Prostate gland (tissue), 2 donors: ENCODE measurements around the gene ANKRD44. TPM values are rescaled to one million over a fixed set of nuclear protein-coding genes. Genes with fewer than 3 reads are reported as not detected.

Experiments
- DNase-seq: peaks from one replicate; pipeline ENCODE4 v3.0.0-alpha.2; 2019; ENCODE audit warnings: low spot score
- H3K27ac ChIP-seq, 2 donors: fragments of 200-600 bp; sonication (generic); 2 replicates each; pipeline ENCODE4 v1.5.1; 2017 to 2019
- H3K27me3 ChIP-seq: fragments of 200-600 bp; sonication (generic); replicated peaks from 2 replicates; pipeline ENCODE4 v1.5.1; 2019; ENCODE audit not compliant: insufficient read depth
- H3K36me3 ChIP-seq, 2 donors: fragments of 200-600 bp; sonication (generic); 1 replicate in 1 of 2; 2 replicates in 1 of 2; pipeline versions ENCODE4 v1.5.1 to v1.8.1; 2017 to 2019
- H3K4me1 ChIP-seq: fragments of 200-600 bp; sonication (generic); replicated peaks from 2 replicates; pipeline ENCODE4 v1.5.1; 2019
- H3K4me3 ChIP-seq, 2 donors: fragments of 200-600 bp; sonication (generic); 2 replicates each; pipeline ENCODE4 v1.5.1; 2017 to 2019
- H3K9me3 ChIP-seq: fragments of 200-600 bp; sonication (generic); 2 replicates; pipeline ENCODE4 v1.5.1; 2017
- POLR2A ChIP-seq: fragments of 450-650 bp; IDR thresholded peaks from one replicate; pipeline ENCODE4 v1.6.1; 2016; ENCODE audit warnings: antibody characterized with exemption, mild to moderate bottlenecking
- POLR2AphosphoS5 ChIP-seq: sonication (generic); formaldehyde crosslinking; IDR thresholded peaks from one replicate; pipeline ENCODE4 v1.6.1; 2017; ENCODE audit warnings: antibody characterized with exemption
- WGBS: methylation state at CpG from one replicate; pipeline ENCODE4 v1.1.5; 2018; 5-methylcytosine and 5-hydroxymethylcytosine counted together
- intact Hi-C: fragments of 100-400 bp; cut with DNase I; formaldehyde crosslinking; loops from one replicate; pipeline ENCODE4 v1.14.2; 2022
- total RNA-seq, 2 donors: library from RNA; depleted of rRNA; stranded (reverse); fragments of >200 nt; gene quantifications; one replicate each; pipeline ENCODE4 v1.1.0, GENCODE V29; 2016
- TF ChIP-seq, protein P1 (sequence below), 4 experiments: fragments of 200-600 bp in 2 of 4; fragments of 450-650 bp in 2 of 4; sonication (generic) in 2 of 4; IDR thresholded peaks; 1 replicate in 3 of 4; 2 replicates in 1 of 4; pipeline ENCODE4 v1.5.1; 2016 to 2019; ENCODE audit warnings: antibody characterized with exemption in 4 of 4, mild to moderate bottlenecking in 2 of 4, moderate library complexity in 2 of 4

ANKRD44 gene
- total RNA-seq, 2 donors from 2014 or later = 6.0 to 11.2 TPM

DNA sequence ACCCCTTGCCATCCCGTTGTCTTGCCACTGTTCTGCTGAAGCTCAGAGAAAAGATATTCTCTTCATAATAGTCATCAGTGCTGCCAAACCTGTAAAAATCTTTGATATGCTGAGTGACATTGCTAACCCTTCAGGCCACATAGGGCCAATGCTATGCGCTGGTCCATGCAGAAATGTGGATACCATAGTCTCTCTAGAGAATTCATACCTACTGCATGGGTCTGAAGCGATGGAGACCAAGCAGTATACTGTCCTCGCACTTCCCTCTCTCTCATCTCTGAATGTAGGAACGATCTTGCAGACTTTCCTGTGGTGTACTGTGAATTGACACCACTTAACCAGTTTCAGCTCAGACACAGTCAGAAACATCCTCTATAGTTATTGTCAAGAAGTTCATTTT lies 17.9 kb upstream of the ANKRD44 start:
- DNase-seq = no peak
- 91% methylated on average over 5 of the region's 5 CpGs for WGBS
- no peak overlapping the region for H3K4me3 ChIP-seq
- H3K27ac ChIP-seq = no peak overlapping the region
- no peaks in the 10 kb centered on the region for H3K27me3 ChIP-seq
- no peaks in the 10 kb centered on the region for H3K9me3 ChIP-seq
- TF ChIP-seq POLR2AphosphoS5 (no peak), POLR2A (no peak)
- TF ChIP-seq, protein P1, sequence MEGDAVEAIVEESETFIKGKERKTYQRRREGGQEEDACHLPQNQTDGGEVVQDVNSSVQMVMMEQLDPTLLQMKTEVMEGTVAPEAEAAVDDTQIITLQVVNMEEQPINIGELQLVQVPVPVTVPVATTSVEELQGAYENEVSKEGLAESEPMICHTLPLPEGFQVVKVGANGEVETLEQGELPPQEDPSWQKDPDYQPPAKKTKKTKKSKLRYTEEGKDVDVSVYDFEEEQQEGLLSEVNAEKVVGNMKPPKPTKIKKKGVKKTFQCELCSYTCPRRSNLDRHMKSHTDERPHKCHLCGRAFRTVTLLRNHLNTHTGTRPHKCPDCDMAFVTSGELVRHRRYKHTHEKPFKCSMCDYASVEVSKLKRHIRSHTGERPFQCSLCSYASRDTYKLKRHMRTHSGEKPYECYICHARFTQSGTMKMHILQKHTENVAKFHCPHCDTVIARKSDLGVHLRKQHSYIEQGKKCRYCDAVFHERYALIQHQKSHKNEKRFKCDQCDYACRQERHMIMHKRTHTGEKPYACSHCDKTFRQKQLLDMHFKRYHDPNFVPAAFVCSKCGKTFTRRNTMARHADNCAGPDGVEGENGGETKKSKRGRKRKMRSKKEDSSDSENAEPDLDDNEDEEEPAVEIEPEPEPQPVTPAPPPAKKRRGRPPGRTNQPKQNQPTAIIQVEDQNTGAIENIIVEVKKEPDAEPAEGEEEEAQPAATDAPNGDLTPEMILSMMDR (IDR thresholded peaks at IDR 0.05) = no peak
- H3K36me3 ChIP-seq = no peaks in the 10 kb centered on the region
- no peaks in the 10 kb centered on the region for H3K4me1 ChIP-seq
- intact Hi-C loops = no loop called here

DNA sequence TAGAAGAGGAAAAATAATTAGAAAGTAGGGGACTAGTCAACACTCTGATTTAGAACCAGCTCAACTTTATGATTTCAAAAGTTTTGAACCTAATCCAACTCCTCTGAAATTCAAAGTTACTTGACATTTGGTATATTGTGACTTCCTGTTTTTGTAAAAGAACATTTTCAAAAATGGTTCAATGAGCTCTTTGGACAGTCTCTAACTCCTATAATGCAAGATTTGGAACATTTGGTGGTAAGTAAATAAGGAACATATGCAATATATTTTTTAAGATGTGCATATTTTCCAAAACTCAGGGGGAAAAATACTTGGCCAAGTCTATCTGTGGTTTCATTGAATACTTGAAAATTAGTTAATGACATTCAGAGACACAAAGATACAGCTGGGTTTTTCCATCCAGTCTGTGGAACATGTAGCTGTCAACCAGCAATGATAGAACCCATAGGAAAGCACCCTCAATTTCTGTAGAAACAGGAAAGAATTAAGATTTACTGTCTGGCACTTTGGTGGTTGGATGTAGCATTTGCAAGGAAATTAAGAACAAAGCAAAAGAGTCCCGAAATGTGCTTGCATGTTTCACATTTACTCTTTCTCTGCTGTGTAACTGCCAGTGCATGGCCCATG lies 17.0 kb upstream of the ANKRD44 start:
- intact Hi-C loops = no loop called here
- no peak for DNase-seq
- WGBS = 73% methylated on average over 1 of the region's 1 CpG

DNA sequence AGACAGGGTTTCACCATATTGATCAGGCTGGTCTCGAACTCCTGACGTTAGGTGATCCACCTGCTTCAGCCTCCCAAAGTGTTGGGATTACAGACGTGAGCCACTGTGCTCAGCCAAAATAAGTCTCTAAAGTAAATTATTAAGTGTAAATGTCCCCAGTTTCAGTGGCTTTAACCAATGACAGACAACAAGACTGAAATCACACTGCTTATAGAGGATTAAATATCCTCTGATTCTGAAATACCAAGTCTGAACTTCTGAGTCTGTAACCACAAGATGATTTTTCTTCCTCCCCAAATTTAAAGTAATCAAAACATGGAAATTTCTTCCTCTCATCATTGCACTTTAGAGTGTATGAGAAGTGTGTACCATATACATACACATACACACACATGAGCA lies 16.5 kb upstream of the ANKRD44 start:
- DNase-seq = no peak
- WGBS = 92% methylated on average over 3 of the region's 3 CpGs
- Histone ChIP-seq H3K4me1 (no peaks in the 10 kb centered on the region), H3K9me3 (no peaks in the 10 kb centered on the region), H3K4me3 (no peak overlapping the region), H3K36me3 (no peaks in the 10 kb centered on the region), H3K27me3 (no peaks in the 10 kb centered on the region), H3K27ac (no peak overlapping the region)
- intact Hi-C loops = no loop called here
- TF ChIP-seq POLR2AphosphoS5 (no peak), POLR2A (no peak)
- TF ChIP-seq, protein P1 (IDR thresholded peaks at IDR 0.05) = no peak

More for the DNA sequence above, 17.0 kb upstream of the ANKRD44 start:
- TF ChIP-seq POLR2AphosphoS5 (no peak), POLR2A (no peak)
- TF ChIP-seq, protein P1 (IDR thresholded peaks at IDR 0.05) = no peak
- H3K4me1 ChIP-seq = no peaks in the 10 kb centered on the region
- no peaks in the 10 kb centered on the region for H3K9me3 ChIP-seq
- H3K27ac ChIP-seq = no peak overlapping the region
- no peaks in the 10 kb centered on the region for H3K36me3 ChIP-seq
- H3K27me3 ChIP-seq = no peaks in the 10 kb centered on the region
- no peak overlapping the region for H3K4me3 ChIP-seq

DNA sequence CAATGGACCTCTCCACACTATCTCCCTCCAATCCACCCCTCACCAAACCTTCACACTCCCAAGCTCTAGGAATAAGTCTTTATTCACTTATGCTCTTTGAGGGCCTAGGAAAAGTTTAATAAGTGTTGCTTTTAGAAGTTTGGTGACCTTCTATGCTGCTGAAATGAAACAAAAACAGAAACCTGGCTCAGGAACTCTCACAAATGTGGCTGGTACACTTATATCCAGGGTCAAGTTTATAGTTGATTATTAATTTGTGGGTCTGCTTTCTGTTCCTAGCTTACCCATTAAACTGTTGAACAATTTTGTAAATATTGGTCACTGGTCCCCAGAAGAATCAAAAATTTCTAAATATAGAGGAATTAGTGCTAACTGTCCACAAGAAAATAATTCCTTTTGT lies 14.2 kb upstream of the ANKRD44 start:
- no peaks in the 10 kb centered on the region for H3K4me1 ChIP-seq
- no peaks in the 10 kb centered on the region for H3K36me3 ChIP-seq
- no peaks in the 10 kb centered on the region for H3K27me3 ChIP-seq
- TF ChIP-seq POLR2AphosphoS5 (no peak), POLR2A (no peak)
- TF ChIP-seq, protein P1 (IDR thresholded peaks at IDR 0.05) = no peak
- no peak for DNase-seq
- H3K9me3 ChIP-seq = no peaks in the 10 kb centered on the region
- no peak overlapping the region for H3K27ac ChIP-seq
- no peak overlapping the region for H3K4me3 ChIP-seq
- intact Hi-C loops = no loop called here
